GM18499 (cell line): ENCODE measurements around the gene MMP24.
"Not testable (repeated sequence)": the region's sequence is repeated elsewhere in the genome, so short reads cannot be mapped to it uniquely, and the experiment has no call there.

ENCODE experiments used
- ATAC-seq: cut with Tn5 transposase; IDR thresholded peaks from one replicate; pipeline ENCODE4 v1.9.1; 2021; ENCODE audit warnings: moderate number of reproducible peaks; ENCODE audit not compliant: insufficient read depth, unreplicated experiment

The MMP24 gene

GRCh38 chr20:35303735-35304491, 77.4 kb downstream of the MMP24 start:
- no peak for ATAC-seq

GRCh38 chr20:35304956-35305355, 78.5 kb downstream of the MMP24 start:
- ATAC-seq: no peak

- no peak for ATAC-seq
Observed at GRCh38 chr20:35305682-35306556, 79.4 kb downstream of the MMP24 start.

- ATAC-seq: no peak
Observed at GRCh38 chr20:35306931-35307517, 80.5 kb downstream of the MMP24 start.

GRCh38 chr20:35307666-35308653, 81.5 kb downstream of the MMP24 start:
- no peak for ATAC-seq

- no peak for ATAC-seq
Observed at GRCh38 chr20:35311409-35311808, 84.9 kb downstream of the MMP24 start.

GRCh38 chr20:35311822-35312221, 85.3 kb downstream of the MMP24 start:
- ATAC-seq: no peak

GRCh38 chr20:35312318-35312717, 85.8 kb downstream of the MMP24 start:
- ATAC-seq: no peak

- ATAC-seq: no peak
Observed at GRCh38 chr20:35314816-35315631, 88.5 kb downstream of the MMP24 start.

- not testable (repeated sequence) for ATAC-seq
Observed at GRCh38 chr20:35315632-35316020, 89.1 kb downstream of the MMP24 start.

- ATAC-seq: no peak
Observed at GRCh38 chr20:35316086-35316485, 89.6 kb downstream of the MMP24 start.

GRCh38 chr20:35317416-35318210, 91.1 kb downstream of the MMP24 start:
- ATAC-seq: no peak

- no peak for ATAC-seq
Observed at GRCh38 chr20:35318502-35319157, 92.1 kb downstream of the MMP24 start.

GRCh38 chr20:35319192-35319870, 92.8 kb downstream of the MMP24 start:
- no peak for ATAC-seq

- ATAC-seq: no peak
Observed at GRCh38 chr20:35319871-35320197, 93.3 kb downstream of the MMP24 start.

GRCh38 chr20:35320396-35321126, 94.1 kb downstream of the MMP24 start:
- ATAC-seq: no peak

- ATAC-seq: no peak
Observed at GRCh38 chr20:35325401-35325800, 98.9 kb downstream of the MMP24 start.
